ENCODE data around the gene SPTLC2. TPM values are rescaled to one million over a fixed set of nuclear protein-coding genes. Genes with fewer than 3 reads are reported as not detected.
"Not testable (repeated sequence)": the region's sequence is repeated elsewhere in the genome, so short reads cannot be mapped to it uniquely, and the experiment has no call there.

Gene SPTLC2
- total RNA-seq, 1 donor from 2014 or later = 63.6 TPM

- Mint-ChIP-seq H3K27ac (ENCODE audit: unreplicated experiment) (no peak overlapping the region), H3K9me3 (ENCODE audit: unreplicated experiment) (no peaks in the 10 kb centered on the region)
- DNase-seq (ENCODE audit: low spot score) = no peak
Observed at GRCh38 chr14:77531071-77531470, 85.4 kb downstream of the SPTLC2 start.

GRCh38 chr14:77529963-77530362, 86.5 kb downstream of the SPTLC2 start:
- TF ChIP-seq CTCF (IDR thresholded peaks at IDR 0.05; ENCODE audit: unreplicated experiment) = no peak
- H3K27me3 Mint-ChIP-seq (ENCODE audit: unreplicated experiment) = peaks cover 4% of the 10 kb centered on the region
- no peak overlapping the region for H3K27ac Mint-ChIP-seq (ENCODE audit: unreplicated experiment)
- peaks cover 13% of the 10 kb centered on the region for H3K36me3 Mint-ChIP-seq (ENCODE audit: low read depth, unreplicated experiment)
- DNase-seq (ENCODE audit: low spot score) = no peak
- H3K4me3 Mint-ChIP-seq (ENCODE audit: unreplicated experiment) = no peak overlapping the region
- H3K9me3 Mint-ChIP-seq (ENCODE audit: unreplicated experiment) = no peaks in the 10 kb centered on the region
- no peaks in the 10 kb centered on the region for H3K4me1 Mint-ChIP-seq (ENCODE audit: unreplicated experiment)

More at GRCh38 chr14:77531071-77531470, 85.4 kb downstream of the SPTLC2 start:
- Mint-ChIP-seq H3K36me3 (ENCODE audit: low read depth, unreplicated experiment) (peaks cover 16% of the 10 kb centered on the region), H3K4me1 (ENCODE audit: unreplicated experiment) (no peaks in the 10 kb centered on the region), H3K27me3 (ENCODE audit: unreplicated experiment) (peaks cover 4% of the 10 kb centered on the region), H3K4me3 (ENCODE audit: unreplicated experiment) (no peak overlapping the region)
- TF ChIP-seq CTCF (IDR thresholded peaks at IDR 0.05; ENCODE audit: unreplicated experiment) = no peak

- no peak overlapping the region for H3K27ac Mint-ChIP-seq (ENCODE audit: unreplicated experiment)
- H3K9me3 Mint-ChIP-seq (ENCODE audit: unreplicated experiment) = no peaks in the 10 kb centered on the region
- no peak for TF ChIP-seq CTCF (IDR thresholded peaks at IDR 0.05; ENCODE audit: unreplicated experiment)
- DNase-seq (ENCODE audit: low spot score) = no peak
- H3K4me3 Mint-ChIP-seq (ENCODE audit: unreplicated experiment) = no peak overlapping the region
- H3K27me3 Mint-ChIP-seq (ENCODE audit: unreplicated experiment) = peaks cover 4% of the 10 kb centered on the region
- H3K36me3 Mint-ChIP-seq (ENCODE audit: low read depth, unreplicated experiment) = peaks cover 8% of the 10 kb centered on the region
- H3K4me1 Mint-ChIP-seq (ENCODE audit: unreplicated experiment) = no peaks in the 10 kb centered on the region
Observed at GRCh38 chr14:77529213-77529612, 87.2 kb downstream of the SPTLC2 start.

GRCh38 chr14:77528701-77529100, 87.7 kb downstream of the SPTLC2 start:
- H3K9me3 Mint-ChIP-seq (ENCODE audit: unreplicated experiment); DNase-seq (ENCODE audit: low spot score); H3K4me1 Mint-ChIP-seq (ENCODE audit: unreplicated experiment); H3K4me3 Mint-ChIP-seq (ENCODE audit: unreplicated experiment); H3K36me3 Mint-ChIP-seq (ENCODE audit: low read depth, unreplicated experiment); H3K27me3 Mint-ChIP-seq (ENCODE audit: unreplicated experiment); H3K27ac Mint-ChIP-seq (ENCODE audit: unreplicated experiment): not testable (repeated sequence)

- no peak for TF ChIP-seq CTCF (IDR thresholded peaks at IDR 0.05; ENCODE audit: unreplicated experiment)
- H3K9me3 Mint-ChIP-seq (ENCODE audit: unreplicated experiment) = no peaks in the 10 kb centered on the region
- no peak overlapping the region for H3K27ac Mint-ChIP-seq (ENCODE audit: unreplicated experiment)
- no peak for DNase-seq (ENCODE audit: low spot score)
- peaks cover 4% of the 10 kb centered on the region for H3K27me3 Mint-ChIP-seq (ENCODE audit: unreplicated experiment)
- H3K4me3 Mint-ChIP-seq (ENCODE audit: unreplicated experiment) = no peak overlapping the region
- no peaks in the 10 kb centered on the region for H3K4me1 Mint-ChIP-seq (ENCODE audit: unreplicated experiment)
- H3K36me3 Mint-ChIP-seq (ENCODE audit: low read depth, unreplicated experiment) = peaks cover 5% of the 10 kb centered on the region
Observed at GRCh38 chr14:77526266-77526665, 90.2 kb downstream of the SPTLC2 start.

- no peak overlapping the region for H3K27ac Mint-ChIP-seq (ENCODE audit: unreplicated experiment)
- no peak for TF ChIP-seq CTCF (IDR thresholded peaks at IDR 0.05; ENCODE audit: unreplicated experiment)
- DNase-seq (ENCODE audit: low spot score) = no peak
- H3K36me3 Mint-ChIP-seq (ENCODE audit: low read depth, unreplicated experiment) = peaks cover 16% of the 10 kb centered on the region
- H3K4me3 Mint-ChIP-seq (ENCODE audit: unreplicated experiment) = no peak overlapping the region
- H3K4me1 Mint-ChIP-seq (ENCODE audit: unreplicated experiment) = no peaks in the 10 kb centered on the region
- H3K9me3 Mint-ChIP-seq (ENCODE audit: unreplicated experiment) = no peaks in the 10 kb centered on the region
- peaks cover 3% of the 10 kb centered on the region for H3K27me3 Mint-ChIP-seq (ENCODE audit: unreplicated experiment)
Observed at GRCh38 chr14:77524536-77524935, 91.9 kb downstream of the SPTLC2 start.
